Stimulated activated CD4-positive, alpha-beta T cell treated with anti-CD3 and anti-CD28 coated beads, TNF-alpha, amount 100 ng/mL, for 4 hours (primary cell): ENCODE data around the gene C3orf20.

Experiments
- DNase-seq, 3 experiments: peaks; one replicate each; pipeline ENCODE4 v3.0.0-alpha.2; 2020; ENCODE audit warnings: low read depth in 3 of 3

Gene C3orf20

GRCh38 chr3:14816359-14816758, 141.4 kb downstream of the C3orf20 start:
- no peak for DNase-seq

- no peak for DNase-seq
Measured at GRCh38 chr3:14818804-14819500, 144.0 kb downstream of the C3orf20 start, which contains the start of gene FGD5. Gene FGD5 (plus strand): TSS chr3:14818962. CDS start chr3:14819072, 110 bp downstream.

GRCh38 chr3:14819671-14820070, 144.7 kb downstream of the C3orf20 start:
- no peak for DNase-seq

DNA sequence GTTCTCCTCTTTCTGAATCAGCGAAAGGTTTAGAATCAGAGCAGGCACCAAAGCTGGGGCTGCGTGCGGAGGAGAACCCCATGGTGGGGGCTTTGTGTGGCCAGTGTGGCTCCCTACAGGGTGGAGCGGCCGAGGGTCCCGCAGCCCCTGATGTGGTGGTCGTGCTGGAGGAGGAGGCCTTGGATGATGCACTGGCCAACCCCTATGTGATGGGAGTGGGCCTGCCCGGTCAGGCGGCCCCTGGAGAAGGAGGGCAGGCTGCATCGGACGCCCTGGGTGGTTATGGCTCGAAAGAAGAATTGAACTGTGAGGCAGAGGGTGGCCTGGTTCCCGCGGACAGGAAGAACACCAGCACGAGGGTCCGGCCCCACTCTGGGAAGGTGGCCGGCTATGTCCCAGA, 145.2 kb downstream of the C3orf20 start:
- no peak for DNase-seq

DNA sequence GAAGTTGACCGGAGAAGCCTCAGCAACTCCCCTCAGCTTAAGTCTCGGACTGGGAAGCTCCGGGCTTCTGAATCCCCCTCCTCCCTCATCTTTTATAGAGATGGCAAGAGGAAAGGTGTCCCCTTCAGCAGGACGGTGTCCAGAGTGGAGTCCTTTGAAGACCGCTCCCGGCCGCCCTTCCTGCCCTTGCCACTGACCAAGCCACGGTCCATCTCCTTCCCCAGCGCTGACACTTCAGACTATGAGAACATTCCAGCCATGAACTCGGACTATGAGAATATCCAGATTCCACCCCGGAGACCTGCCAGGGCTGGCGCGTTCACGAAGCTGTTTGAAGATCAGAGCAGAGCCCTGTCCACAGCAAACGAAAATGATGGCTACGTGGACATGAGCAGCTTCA, 146.2 kb downstream of the C3orf20 start:
- DNase-seq, result no peak

GRCh38 chr3:14822134-14822533, 147.2 kb downstream of the C3orf20 start:
- DNase-seq, result no peak
